HG03175 (cell line): ENCODE measurements around the gene HOXD4.

ENCODE experiments used
- ATAC-seq: cut with Tn5 transposase; IDR thresholded peaks from one replicate; pipeline ENCODE4 v1.9.1; 2021; ENCODE audit warnings: mild to moderate bottlenecking, moderate library complexity; ENCODE audit not compliant: unreplicated experiment

The HOXD4 gene

GRCh38 chr2:176151442-176152287 lies at the start of gene HOXD4:
Gene HOXD4, plus strand, starts transcription at chr2:176151550. Its CDS starts 84 bp downstream, at chr2:176151634.
- ATAC-seq, result no peak

DNA sequence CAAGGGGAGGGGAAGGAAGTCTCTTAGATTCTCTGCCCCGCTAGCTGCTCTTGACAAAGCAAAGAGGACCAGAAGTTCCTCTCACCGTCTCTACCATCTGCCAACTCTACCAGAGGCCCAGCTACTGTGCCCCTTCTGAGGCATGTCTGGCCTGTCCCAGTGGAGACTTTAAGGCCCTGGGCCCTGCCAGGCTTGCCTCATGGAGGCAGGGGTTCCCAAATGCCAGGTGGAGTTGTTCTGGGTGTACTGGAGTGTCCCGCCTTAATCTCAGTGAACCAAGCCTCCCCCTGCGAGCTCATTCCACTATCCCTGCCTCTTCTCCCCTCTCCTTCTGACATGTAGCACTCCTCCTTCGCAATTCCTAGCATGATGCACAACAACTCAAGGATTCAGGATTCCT lies 49.5 kb upstream of the HOXD4 start:
- no peak for ATAC-seq

- no peak for ATAC-seq
Observed at GRCh38 chr2:176102309-176102866, 49.0 kb upstream of the HOXD4 start.

DNA sequence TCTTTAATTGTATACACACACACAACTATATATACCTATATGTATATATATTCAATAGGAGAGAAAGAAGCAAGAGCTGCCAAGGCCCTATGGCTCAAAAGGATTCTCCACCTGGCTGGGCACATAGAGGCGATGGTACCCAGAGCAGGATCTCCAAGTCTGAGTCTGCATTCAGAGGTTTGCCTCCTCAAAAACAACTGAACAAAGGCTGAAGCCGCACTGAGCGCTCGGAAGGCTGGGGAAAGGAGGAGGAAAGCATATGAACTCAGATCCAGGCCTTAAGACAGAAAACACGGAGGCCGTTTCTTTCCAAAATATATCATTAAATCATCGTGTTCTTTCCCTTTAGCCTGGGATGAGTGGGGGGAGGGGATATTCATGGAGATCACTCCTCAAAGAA lies 48.2 kb upstream of the HOXD4 start:
- no peak for ATAC-seq

GRCh38 chr2:176103742-176104315 lies 47.5 kb upstream of the HOXD4 start:
- ATAC-seq, result no peak

- no peak for ATAC-seq
Observed at GRCh38 chr2:176104316-176105077, 46.9 kb upstream of the HOXD4 start.

- no peak for ATAC-seq
Observed at GRCh38 chr2:176105078-176105729, 46.1 kb upstream of the HOXD4 start.

DNA sequence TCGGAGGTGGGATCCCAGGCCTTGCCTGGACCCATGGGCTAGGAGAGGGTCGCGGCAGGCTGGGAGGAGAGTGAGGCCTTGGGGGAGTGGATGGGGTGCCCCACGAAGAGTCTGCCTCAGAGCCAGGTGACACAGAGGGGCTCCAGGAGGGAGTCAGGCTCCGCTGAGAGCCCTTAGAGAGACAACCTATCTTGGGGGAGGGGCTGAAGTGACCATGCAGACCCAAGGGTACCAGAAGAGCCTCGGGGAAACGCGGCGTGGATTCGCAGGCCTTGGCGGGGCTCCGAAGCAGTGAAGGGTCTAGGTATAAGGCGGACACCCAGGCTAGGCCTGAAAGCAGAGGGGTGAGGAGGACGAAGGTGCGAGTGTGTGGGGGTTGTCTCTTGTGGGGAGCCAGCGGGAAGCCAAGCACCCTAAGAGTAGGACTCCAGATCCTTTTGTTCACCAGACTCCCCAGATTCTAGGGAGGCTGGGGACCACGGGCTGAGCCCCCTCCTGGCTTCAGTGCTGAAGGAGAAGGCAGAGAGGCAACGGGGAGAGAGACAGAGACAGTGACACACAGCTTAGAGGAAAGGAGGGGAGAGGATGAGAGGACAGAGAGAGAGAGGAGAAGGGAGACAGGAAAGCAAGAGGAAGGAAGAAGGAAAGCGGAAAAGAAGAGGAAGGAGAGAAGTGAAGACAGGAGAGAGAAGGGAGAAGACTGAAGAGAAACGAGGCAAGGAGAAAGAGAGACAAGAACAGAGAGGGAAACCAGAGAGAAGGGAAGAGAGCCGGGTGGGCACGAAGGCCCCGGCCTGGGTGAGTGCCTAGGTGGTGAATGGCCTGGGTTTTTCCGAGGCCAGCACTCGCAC lies 45.4 kb upstream of the HOXD4 start:
- ATAC-seq, result no peak

- no peak for ATAC-seq
Observed at GRCh38 chr2:176106581-176107539, 44.5 kb upstream of the HOXD4 start, which contains the start of gene HOXD11. Gene HOXD11, plus strand, starts transcription at chr2:176107280. Its CDS starts 76 bp downstream, at chr2:176107356.

DNA sequence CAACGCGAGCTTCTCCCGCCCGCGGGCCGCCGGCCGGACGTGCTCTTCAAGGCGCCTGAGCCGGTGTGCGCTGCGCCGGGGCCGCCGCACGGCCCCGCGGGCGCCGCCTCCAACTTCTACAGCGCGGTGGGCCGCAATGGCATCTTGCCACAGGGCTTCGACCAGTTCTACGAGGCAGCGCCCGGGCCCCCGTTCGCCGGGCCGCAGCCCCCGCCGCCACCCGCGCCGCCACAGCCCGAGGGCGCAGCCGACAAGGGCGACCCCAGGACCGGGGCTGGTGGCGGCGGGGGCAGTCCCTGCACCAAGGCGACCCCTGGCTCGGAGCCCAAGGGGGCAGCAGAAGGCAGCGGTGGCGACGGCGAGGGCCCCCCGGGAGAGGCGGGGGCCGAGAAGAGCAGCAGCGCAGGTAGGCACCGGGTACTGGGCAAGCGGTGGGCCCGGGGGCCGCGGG lies 43.6 kb upstream of the HOXD4 start:
- ATAC-seq, result no peak

GRCh38 chr2:176109192-176109901 lies 42.0 kb upstream of the HOXD4 start:
- no peak for ATAC-seq

DNA sequence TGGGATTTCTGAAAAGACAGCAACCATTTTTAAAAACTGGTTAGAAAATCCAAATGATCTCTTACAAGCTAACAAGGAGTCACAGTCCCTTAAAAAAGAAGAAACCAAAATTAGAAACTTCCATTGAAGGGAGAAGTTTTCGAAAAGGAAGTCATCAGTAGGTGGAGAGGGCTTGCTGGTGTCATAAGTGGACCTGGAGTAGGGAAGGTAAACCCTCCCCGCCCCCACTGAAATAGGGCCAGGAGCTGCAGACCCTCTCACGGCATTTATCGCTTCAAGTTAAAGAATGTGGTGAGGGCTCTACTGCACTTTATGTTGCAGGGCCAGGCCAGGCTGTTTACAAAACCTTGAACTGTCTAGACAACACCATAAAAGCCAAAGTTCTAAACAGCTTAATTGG lies 41.4 kb upstream of the HOXD4 start:
- ATAC-seq, result no peak

GRCh38 chr2:176110415-176111308 lies 40.7 kb upstream of the HOXD4 start:
- no peak for ATAC-seq

DNA sequence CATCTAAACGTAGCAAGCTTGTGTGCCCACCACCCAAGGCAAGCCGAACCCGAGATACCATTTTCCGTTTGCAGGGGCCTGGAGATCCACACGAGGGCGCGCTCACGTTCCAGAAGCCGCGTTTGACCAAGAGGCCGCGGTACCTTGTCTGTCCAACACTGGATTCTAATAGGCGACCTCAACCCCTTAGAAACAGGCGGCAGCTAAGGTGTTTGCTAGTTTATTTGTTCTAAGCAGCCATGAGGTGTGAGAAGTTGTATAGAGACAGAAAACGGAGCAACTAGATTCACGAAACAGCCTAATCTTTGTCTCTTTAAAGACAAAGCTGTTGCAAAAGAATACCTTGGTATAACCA lies 40.1 kb upstream of the HOXD4 start:
- ATAC-seq, result no peak

DNA sequence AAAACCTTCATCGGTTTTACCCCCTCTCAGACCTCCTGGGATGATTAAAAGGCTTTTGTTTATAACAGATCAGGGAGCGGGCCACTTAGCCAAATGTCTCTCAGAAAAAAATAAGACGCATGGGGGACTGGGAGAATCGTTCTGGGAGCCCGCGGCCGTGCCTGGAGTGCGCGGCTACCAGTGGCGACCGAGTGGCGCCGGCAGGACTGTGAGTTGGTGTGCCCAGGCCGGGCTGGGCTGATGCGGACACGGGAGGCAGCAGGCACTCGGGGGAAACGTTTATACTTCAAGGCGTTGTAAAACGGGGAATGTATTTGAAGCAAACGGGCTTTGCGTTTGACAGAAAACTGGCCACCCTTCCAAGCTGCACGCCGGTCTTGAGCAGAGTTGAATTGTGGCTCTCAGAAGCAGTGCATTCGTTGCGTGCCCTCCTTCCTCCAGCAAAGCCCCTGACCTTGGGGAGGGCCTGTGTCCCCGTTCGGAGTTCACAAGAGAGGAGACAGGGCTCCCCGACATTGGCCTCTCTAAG lies 39.4 kb upstream of the HOXD4 start:
- no peak for ATAC-seq

GRCh38 chr2:176112375-176113302 lies 38.7 kb upstream of the HOXD4 start:
- ATAC-seq, result no peak
